Measurements from ENCODE around the gene MTOR. TPM values are rescaled to one million over a fixed set of nuclear protein-coding genes. Genes with fewer than 3 reads are reported as not detected.

Gene MTOR
- polyA plus RNA-seq, 1 of the 3 experiments (the other 2 are of a cell fraction): 20.9 TPM

GRCh38 chr1:11229203-11229602 is 33.1 kb downstream of the MTOR start:
- Histone ChIP-seq H3K4me3 (ENCODE audit: low read depth in 2 of 2, low read length in 1 of 2) (no peak overlapping the region), H3K36me3 (replicated peaks in 1 of 2; ENCODE audit: control insufficient read depth in 1 of 2, insufficient read depth in 2 of 2, low read length in 1 of 2) (peaks cover 67% of the 10 kb centered on the region in 2 experiments), H3K4me1 (ENCODE audit: control insufficient read depth in 1 of 2, insufficient read depth in 2 of 2, low read depth in 1 of 2, low read length in 1 of 2) (no peaks in the 10 kb centered on the region; a peak in 1 of 4 replicates), H3K27me3 (ENCODE audit: insufficient read depth) (no peaks in the 10 kb centered on the region), H2AFZ (ENCODE audit: low read depth) (no peak overlapping the region), H3F3A (replicated peaks; ENCODE audit: insufficient read depth) (peaks cover 11% of the 10 kb centered on the region), H3K9me3 (no peaks in the 10 kb centered on the region), H4K20me1 (ENCODE audit: insufficient read depth) (no peaks in the 10 kb centered on the region), H3K9me2 (no peaks in the 10 kb centered on the region), H3K27ac (ENCODE audit: low read depth in 2 of 2, low read length in 1 of 2) (no peak overlapping the region), H3K9ac (no peak overlapping the region), H3K79me2 (ENCODE audit: insufficient read depth) (0 out of 2 replicates have a peak, but pooled peaks cover 3% of the 10 kb centered on the region), H3K4me2 (no peak overlapping the region)
- POLR2A ChIA-PET: no interaction called here
- WGBS (ENCODE audit: low lambda C conversion rate): 96% methylated on average over 4 of the region's 4 CpGs
- TF ChIP-seq TCF12 (IDR thresholded peaks at IDR 0.05) (no peak), SMC3 (IDR thresholded peaks at IDR 0.05; ENCODE audit: low read depth, low read length) (no peak), NFIC (IDR thresholded peaks at IDR 0.05; ENCODE audit: borderline replicate concordance) (no peak), IRF3 (IDR thresholded peaks at IDR 0.05; ENCODE audit: low read depth, low read length) (no peak), RFX5 (IDR thresholded peaks at IDR 0.05; ENCODE audit: low read length) (no peak), FOSL2 (IDR thresholded peaks at IDR 0.05; ENCODE audit: borderline replicate concordance, low read depth) (no peak), MXI1 (IDR thresholded peaks at IDR 0.05; ENCODE audit: low read depth, low read length) (no peak), FOXJ3 (CRISPR knock-in tag; IDR thresholded peaks at IDR 0.05) (no peak), GATA2 (CRISPR knock-in tag; IDR thresholded peaks at IDR 0.05) (no peak), RCOR1 (IDR thresholded peaks at IDR 0.05; ENCODE audit: low read length) (no peak), RAD21 (IDR thresholded peaks at IDR 0.05; ENCODE audit: low read length) (no peak), MAX (IDR thresholded peaks at IDR 0.05; ENCODE audit: low read depth) (no peak), CTCF (IDR thresholded peaks at IDR 0.05) (no peak), ELF1 (IDR thresholded peaks at IDR 0.05) (no peak), TEAD4 (IDR thresholded peaks at IDR 0.05; ENCODE audit: borderline replicate concordance, insufficient read depth) (no peak)
- DNase-seq: no peak
- CTCF ChIA-PET: interaction anchor here (0.7 to 5.0 kb wide), 5 partner anchors 10 to 416 kb away, joined by 3 to 20 read pairs (median 4); no protein-coding TSS in a partner anchor
